Stomach (tissue), 4 donors: ENCODE results near the gene SYNCRIP.

ENCODE experiments used
- EP300 ChIP-seq: sonication (generic); formaldehyde crosslinking; IDR thresholded peaks from one replicate; pipeline ENCODE4 v1.6.1; 2017; ENCODE audit warnings: antibody characterized with exemption
- POLR2AphosphoS5 ChIP-seq, 3 donors: sonication (generic); formaldehyde crosslinking; IDR thresholded peaks; one replicate each; pipeline ENCODE4 v1.6.1; 2016; ENCODE audit warnings: antibody characterized with exemption in 3 of 3
- TF ChIP-seq, protein P1 (sequence below), 7 experiments: fragments of 450-650 bp in 4 of 7; fragments of 200-600 bp in 3 of 7; sonication (generic) in 3 of 7; IDR thresholded peaks; one replicate each; pipeline ENCODE4 v1.5.1; 2016 to 2019; ENCODE audit warnings: antibody characterized with exemption in 7 of 7, control low read depth in 2 of 7, mild to moderate bottlenecking in 1 of 7

DNA sequence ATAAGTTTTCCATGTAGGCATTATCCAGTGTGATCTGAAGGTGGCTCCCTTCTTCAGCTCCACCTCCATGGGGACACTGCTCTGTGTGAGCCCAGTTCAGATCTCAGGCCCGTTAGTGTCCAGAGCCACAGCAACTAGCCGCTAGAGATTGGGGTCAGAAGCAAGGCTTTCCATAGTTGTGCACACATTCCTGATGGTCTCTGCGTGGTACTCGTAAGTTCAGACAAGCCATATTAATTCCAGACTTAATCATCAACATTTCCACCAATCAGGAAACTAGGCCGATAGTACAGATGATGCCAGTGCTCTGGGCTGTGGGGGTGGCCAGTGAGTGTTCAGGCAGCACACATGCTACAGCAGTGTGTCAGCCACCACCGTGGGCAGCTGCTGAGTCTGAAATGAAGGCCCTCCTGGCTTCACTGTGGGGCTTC is 17.5 kb upstream of the SYNCRIP start:
- TF ChIP-seq POLR2AphosphoS5 (IDR thresholded peaks at IDR 0.05) (no peak), EP300 (no peak)
- TF ChIP-seq, protein P1, sequence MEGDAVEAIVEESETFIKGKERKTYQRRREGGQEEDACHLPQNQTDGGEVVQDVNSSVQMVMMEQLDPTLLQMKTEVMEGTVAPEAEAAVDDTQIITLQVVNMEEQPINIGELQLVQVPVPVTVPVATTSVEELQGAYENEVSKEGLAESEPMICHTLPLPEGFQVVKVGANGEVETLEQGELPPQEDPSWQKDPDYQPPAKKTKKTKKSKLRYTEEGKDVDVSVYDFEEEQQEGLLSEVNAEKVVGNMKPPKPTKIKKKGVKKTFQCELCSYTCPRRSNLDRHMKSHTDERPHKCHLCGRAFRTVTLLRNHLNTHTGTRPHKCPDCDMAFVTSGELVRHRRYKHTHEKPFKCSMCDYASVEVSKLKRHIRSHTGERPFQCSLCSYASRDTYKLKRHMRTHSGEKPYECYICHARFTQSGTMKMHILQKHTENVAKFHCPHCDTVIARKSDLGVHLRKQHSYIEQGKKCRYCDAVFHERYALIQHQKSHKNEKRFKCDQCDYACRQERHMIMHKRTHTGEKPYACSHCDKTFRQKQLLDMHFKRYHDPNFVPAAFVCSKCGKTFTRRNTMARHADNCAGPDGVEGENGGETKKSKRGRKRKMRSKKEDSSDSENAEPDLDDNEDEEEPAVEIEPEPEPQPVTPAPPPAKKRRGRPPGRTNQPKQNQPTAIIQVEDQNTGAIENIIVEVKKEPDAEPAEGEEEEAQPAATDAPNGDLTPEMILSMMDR (IDR thresholded peaks at IDR 0.05), result no peak
